A549 treated with AZD2906 at 1 μM for 4 hours (cell line): ENCODE data around the gene DBET. TPM values are rescaled to one million over a fixed set of nuclear protein-coding genes. Genes with fewer than 3 reads are reported as not detected.

Source experiments
- total RNA-seq: library from RNA; stranded (reverse); fragments of 200-300 nt; extraction: Qiagen RNA extraction; gene quantifications from 5 replicates; pipeline ENCODE4 v1.2.3, GENCODE V29; 2022

Gene DBET
- total RNA-seq: not detected in 5 replicates

DNA sequence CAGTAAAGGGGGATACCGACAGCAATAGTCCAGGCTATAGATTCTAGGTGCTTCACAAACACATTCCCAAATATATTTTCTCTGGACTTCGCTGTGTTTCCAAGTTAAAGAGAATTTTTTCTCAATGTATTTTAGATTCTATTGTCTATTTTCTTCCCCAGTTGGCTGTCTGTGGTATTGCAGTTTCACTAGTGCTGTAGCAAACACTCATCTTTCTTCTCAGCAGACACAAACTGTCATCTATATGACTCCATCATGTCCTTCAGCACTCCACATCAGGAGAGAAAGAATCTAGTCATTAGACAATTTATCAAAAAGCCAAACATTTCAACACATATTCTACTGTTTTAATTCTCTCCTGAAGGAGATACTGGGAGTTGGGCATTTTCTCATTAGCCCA is at the start of gene DBET:
Gene DBET (plus strand): TSS at position 161 of the 400 bp plus-strand sequence.

GRCh38 chr4:190027156-190027555 is 37.1 kb upstream of the DBET start, which contains the start of gene FRG2:
TSS of gene FRG2 (minus strand) at chr4:190027256. CDS start at chr4:190027204, 52 bp downstream.

Other genes with a start within 250 kb of the DBET start
- gene FRG1, start 123.6 kb upstream of the DBET start, total RNA-seq: 34.7 to 42.2 TPM (median 36.9 TPM) in 5 replicates
- 0.07 TPM in 1 of 5 replicates, not detected in the others for gene FRG2, start 37.2 kb upstream of the DBET start, total RNA-seq
- not detected in 5 replicates for gene DUX4, start 109.3 kb downstream of the DBET start, total RNA-seq